SH-SY5Y (cell line): ENCODE data around the gene GAREM1.
A peak's percentile ranks its signal among the peaks of the same experiment; 100 is the strongest.

ENCODE experiments used
- GATA2 ChIP-seq: IDR thresholded peaks from 2 replicates; pipeline ENCODE4 v1.6.1; 2011; ENCODE audit warnings: mild to moderate bottlenecking, low read depth, low read length
- GATA3 ChIP-seq: IDR thresholded peaks from 2 replicates; pipeline ENCODE4 v1.6.1; 2011; ENCODE audit warnings: low read depth, mild to moderate bottlenecking, low read length, moderate library complexity

GAREM1 gene

GRCh38 chr18:32289483-32290075 is 181.1 kb downstream of the GAREM1 start:
- TF ChIP-seq GATA2, result no peak
- TF ChIP-seq GATA3, result no peak

- TF ChIP-seq GATA3, result no peak
- no peak for TF ChIP-seq GATA2
Measured at GRCh38 chr18:32287873-32288272, 182.8 kb downstream of the GAREM1 start.

DNA sequence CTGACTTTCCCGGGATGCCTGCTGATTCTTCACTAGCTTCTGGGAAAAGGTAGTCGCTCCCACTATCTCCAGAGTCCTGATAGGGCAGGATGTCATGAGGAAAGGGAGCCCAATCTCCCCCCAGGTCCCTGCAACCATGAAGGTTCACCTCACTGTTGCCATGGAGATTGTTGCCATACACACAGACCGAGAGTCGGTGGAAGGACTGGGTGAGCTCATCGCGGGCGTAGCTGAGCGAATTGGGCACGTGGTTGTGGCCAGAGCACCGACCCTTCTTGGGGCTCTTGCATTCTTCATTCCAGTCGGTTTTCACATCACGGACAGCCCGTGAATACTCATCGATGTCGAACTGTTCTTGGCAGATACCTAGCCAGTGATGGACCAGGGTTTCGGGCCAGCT is 183.4 kb downstream of the GAREM1 start:
- TF ChIP-seq GATA3 (no peak), GATA2 (no peak)

DNA sequence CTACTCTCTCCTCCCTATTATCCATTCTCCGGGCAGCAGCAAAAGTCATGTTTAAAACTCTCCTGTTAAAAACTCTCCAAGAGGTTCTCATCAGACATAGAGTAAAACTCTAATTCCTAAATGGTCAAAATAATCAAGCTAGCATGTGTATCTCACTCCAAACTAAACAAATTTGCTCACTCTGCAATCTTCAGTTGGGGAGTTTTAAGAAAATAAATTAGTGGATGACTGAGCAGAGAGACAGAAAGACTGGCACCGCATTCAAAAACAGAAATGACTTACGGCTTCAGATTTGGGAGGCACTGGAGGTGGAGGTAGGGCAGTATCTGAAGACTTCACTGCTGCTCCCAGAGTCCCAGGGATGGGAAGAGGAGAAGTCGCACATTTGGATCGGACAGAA is 183.9 kb downstream of the GAREM1 start:
- TF ChIP-seq GATA2 (no peak), GATA3 (no peak)

GRCh38 chr18:32284284-32284683 is 186.4 kb downstream of the GAREM1 start:
- TF ChIP-seq GATA3, result no peak
- no peak for TF ChIP-seq GATA2

DNA sequence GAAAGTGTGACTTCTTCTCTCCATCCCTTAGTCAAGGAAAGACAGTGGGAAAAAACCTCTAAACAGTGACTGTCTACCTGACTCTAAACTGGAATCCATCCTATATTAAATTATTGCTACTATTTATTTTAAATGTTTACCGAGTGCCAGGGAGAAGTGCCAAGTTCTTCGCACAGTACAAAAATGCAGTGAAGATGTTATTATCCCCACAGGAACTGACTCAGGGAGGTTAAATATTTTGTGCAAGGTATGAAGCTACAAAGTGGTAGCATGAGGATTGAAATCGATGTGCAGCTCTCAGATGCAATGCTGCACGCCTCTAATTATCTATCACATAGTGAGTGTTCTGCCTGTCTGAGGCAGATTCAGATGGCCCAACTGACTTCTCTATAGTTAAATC is 189.8 kb downstream of the GAREM1 start:
- TF ChIP-seq GATA3 (no peak), GATA2 (no peak)

- TF ChIP-seq GATA2 (no peak), GATA3 (no peak)
Measured at GRCh38 chr18:32280188-32280783, 190.4 kb downstream of the GAREM1 start.

DNA sequence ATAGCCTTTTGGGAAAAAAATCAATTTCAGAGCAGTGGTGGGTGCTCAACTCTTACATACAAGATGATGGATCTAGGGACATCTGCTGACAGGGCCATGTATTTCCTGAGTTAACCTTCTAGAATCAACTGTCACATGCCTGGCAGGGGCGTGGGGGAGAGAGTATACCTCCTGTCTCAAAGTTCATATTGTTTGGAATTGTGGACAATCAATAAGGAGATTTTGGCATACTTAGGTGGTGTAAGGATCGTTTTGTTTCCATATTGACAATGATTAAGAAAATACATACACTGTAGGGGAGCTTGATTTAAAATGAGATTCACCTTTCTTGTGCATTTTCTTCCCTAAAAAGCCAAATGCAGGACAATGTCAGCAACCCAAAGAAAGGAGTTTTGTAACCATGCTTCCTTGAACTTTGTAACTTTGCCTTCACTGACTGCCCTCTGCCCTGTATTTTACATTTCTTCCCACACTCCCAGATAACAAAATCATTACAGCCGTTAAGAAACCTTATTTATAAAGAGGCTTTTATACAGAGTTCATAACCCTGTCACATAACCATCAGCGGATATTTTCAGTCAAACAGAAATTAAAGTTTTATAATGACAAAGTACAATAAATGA is 192.4 kb downstream of the GAREM1 start:
- no peak for TF ChIP-seq GATA3
- no peak for TF ChIP-seq GATA2

- no peak for TF ChIP-seq GATA3
- no peak for TF ChIP-seq GATA2
Measured at GRCh38 chr18:32277549-32277948, 193.1 kb downstream of the GAREM1 start.

GRCh38 chr18:32276906-32277305 is 193.8 kb downstream of the GAREM1 start:
- TF ChIP-seq GATA3 (no peak), GATA2 (no peak)

DNA sequence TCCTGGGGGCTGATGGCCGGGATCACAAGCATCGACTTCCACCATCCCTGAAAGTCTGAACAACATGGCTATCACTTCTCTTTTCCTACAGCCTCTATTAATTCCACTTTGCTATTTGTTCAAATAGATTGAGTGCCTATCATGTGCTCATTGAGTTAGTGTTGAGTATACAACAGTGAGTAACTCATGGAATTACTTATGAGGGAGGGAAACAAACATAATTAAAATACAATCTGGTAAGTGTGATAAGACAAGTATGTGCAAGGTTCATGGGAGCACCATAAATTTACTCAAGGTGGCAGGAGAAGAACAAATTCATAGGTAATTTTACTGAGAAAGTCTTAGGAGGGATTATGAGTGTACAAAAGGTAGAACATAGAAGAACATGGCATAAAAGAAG is 194.4 kb downstream of the GAREM1 start:
- TF ChIP-seq GATA3 (no peak), GATA2 (no peak)

- TF ChIP-seq GATA3 (no peak), GATA2 (no peak)
Measured at GRCh38 chr18:32275221-32275620, 195.5 kb downstream of the GAREM1 start.

GRCh38 chr18:32274307-32274706 is 196.4 kb downstream of the GAREM1 start:
- TF ChIP-seq GATA2 (peak; percentile 63), GATA3 (no peak)

DNA sequence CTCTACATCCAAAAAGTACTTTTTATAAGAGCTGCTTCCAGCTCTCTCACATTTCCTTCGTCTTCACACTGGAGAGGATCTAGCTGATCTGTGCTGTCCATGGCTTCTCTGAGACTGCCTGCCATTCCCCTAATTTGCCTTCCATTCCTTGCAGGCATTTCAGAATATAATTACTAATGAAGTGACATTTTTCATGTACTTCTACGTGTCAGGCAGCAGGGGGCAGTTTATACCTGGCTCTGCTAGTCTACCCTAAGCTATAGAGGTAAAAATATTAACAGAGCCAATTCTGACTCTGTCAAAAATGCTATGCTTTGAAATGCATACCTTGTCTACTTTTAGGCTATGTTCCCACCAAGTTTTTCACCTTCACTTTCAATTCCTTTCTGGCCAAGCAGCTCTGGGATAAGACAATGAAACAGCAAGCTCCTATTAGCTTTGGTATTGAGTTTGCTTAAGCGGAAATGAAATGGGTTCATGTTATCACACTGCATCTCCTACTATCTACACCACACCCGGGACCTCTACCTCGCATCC is 198.9 kb downstream of the GAREM1 start:
- TF ChIP-seq GATA3 (no peak), GATA2 (no peak)

GRCh38 chr18:32270341-32270740 is 200.3 kb downstream of the GAREM1 start:
- TF ChIP-seq GATA3, result no peak
- TF ChIP-seq GATA2, result no peak
